ENCODE data around the gene ERO1B. TPM values are rescaled to one million over a fixed set of nuclear protein-coding genes. Genes with fewer than 3 reads are reported as not detected.

The ERO1B gene
- total and polyA plus RNA-seq, 11 donors = 3.6 to 13.9 (median 6.9) TPM

DNA sequence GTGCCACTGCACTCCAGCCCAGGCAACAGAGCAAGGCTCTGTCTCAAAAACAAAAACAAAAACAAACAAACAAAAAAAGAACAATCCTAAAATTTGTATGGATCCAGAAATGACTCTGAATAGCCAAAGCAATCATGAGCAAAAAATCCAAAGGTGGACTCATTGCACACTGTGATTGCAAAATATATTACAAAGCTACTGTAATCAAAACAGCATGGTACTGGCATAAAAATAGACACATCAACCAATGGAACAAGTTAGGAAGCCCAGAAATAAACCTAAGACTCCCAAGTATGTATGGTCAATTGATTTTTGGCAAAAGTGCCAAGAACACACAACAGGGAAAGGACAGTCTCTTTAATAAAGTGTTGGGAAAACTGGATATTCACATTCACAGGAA, 19.9 kb downstream of the ERO1B start:
- TF ChIP-seq, protein P1, sequence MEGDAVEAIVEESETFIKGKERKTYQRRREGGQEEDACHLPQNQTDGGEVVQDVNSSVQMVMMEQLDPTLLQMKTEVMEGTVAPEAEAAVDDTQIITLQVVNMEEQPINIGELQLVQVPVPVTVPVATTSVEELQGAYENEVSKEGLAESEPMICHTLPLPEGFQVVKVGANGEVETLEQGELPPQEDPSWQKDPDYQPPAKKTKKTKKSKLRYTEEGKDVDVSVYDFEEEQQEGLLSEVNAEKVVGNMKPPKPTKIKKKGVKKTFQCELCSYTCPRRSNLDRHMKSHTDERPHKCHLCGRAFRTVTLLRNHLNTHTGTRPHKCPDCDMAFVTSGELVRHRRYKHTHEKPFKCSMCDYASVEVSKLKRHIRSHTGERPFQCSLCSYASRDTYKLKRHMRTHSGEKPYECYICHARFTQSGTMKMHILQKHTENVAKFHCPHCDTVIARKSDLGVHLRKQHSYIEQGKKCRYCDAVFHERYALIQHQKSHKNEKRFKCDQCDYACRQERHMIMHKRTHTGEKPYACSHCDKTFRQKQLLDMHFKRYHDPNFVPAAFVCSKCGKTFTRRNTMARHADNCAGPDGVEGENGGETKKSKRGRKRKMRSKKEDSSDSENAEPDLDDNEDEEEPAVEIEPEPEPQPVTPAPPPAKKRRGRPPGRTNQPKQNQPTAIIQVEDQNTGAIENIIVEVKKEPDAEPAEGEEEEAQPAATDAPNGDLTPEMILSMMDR (IDR thresholded peaks at IDR 0.05) = no peak
- TF ChIP-seq POLR2A (IDR thresholded peaks at IDR 0.05) = no peak
- intact Hi-C loops (cut with DNase I) = no loop called here
- ATAC-seq (no peak), DNase-seq (no peak)
- Histone ChIP-seq H3K27me3 (no peaks in the 10 kb centered on the region), H3K27ac (no peak overlapping the region), H3K4me3 (no peak overlapping the region), H3K36me3 (peaks cover 0 to 52% (median 5%) of the 10 kb centered on the region in 9 donors), H3K4me1 (no peaks in the 10 kb centered on the region), H3K9me3 (peaks cover 0 to 59% (median 27%) of the 10 kb centered on the region in 12 donors)

DNA sequence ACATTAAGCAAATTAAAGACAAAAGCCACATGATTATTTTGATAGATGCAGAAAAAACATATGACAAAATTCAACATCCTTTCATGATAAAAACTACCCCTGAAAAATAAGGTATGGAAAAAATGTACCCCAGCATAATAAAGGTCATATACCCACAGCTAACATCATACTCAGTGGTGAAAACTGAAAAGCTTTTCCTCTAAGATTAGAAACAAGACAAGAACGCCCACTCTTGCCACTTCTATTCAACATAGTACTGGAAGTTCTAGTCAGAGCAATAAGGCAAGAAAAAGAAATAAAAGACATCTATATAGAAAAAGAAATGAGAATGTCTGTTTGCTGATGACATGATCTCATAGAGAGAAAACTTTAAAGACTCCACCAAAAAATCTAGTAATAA, 20.7 kb downstream of the ERO1B start:
- 88 to 96% (median 91%) methylated on average over 1 of the region's 1 CpG for WGBS, 4 donors
- peaks cover 0 to 50% (median 0%) of the 10 kb centered on the region in 9 donors for H3K36me3 ChIP-seq
- no peak overlapping the region for H3K27ac ChIP-seq
- H3K4me1 ChIP-seq = peaks cover 0 to 5% (median 0%) of the 10 kb centered on the region in 12 donors
- ATAC-seq (no peak), DNase-seq (no peak)
- H3K27me3 ChIP-seq = no peaks in the 10 kb centered on the region
- H3K9me3 ChIP-seq = peaks cover 0 to 59% (median 27%) of the 10 kb centered on the region in 12 donors
- TF ChIP-seq, protein P1 (IDR thresholded peaks at IDR 0.05) = no peak
- no peak for TF ChIP-seq POLR2A (IDR thresholded peaks at IDR 0.05)
- H3K4me3 ChIP-seq = no peak overlapping the region
- intact Hi-C loops (cut with DNase I) = no loop called here

GRCh38 chr1:236259043-236259442, 22.7 kb downstream of the ERO1B start:
- ATAC-seq (no peak), DNase-seq (no peak)
- Histone ChIP-seq H3K27me3 (no peaks in the 10 kb centered on the region), H3K4me1 (peaks cover 0 to 13% (median 0%) of the 10 kb centered on the region in 12 donors), H3K36me3 (peaks cover 0 to 42% (median 0%) of the 10 kb centered on the region in 9 donors), H3K4me3 (no peak overlapping the region), H3K9me3 (peaks cover 0 to 59% (median 27%) of the 10 kb centered on the region in 12 donors), H3K27ac (no peak overlapping the region)
- WGBS, 4 donors = 87 to 91% (median 90%) methylated on average over 1 of the region's 1 CpG
- intact Hi-C loops (cut with DNase I) = no loop called here
- TF ChIP-seq, protein P1 (IDR thresholded peaks at IDR 0.05) = no peak
- TF ChIP-seq POLR2A (IDR thresholded peaks at IDR 0.05) = no peak

GRCh38 chr1:236258114-236258622, 23.6 kb downstream of the ERO1B start:
- DNase-seq = no peak
- H3K9me3 ChIP-seq = peaks cover 0 to 59% (median 27%) of the 10 kb centered on the region in 12 donors
- no peaks in the 10 kb centered on the region for H3K27me3 ChIP-seq
- TF ChIP-seq, protein P1 (IDR thresholded peaks at IDR 0.05) = no peak
- no peak for TF ChIP-seq POLR2A (IDR thresholded peaks at IDR 0.05)
- WGBS, 4 donors = 83 to 96% (median 95%) methylated on average over 4 of the region's 4 CpGs
- no peak overlapping the region for H3K27ac ChIP-seq
- intact Hi-C loops (cut with DNase I) = no loop called here
- ATAC-seq = no peak
- no peak overlapping the region for H3K4me3 ChIP-seq
- peaks cover 0 to 42% (median 0%) of the 10 kb centered on the region in 9 donors for H3K36me3 ChIP-seq
- peaks cover 0 to 19% (median 0%) of the 10 kb centered on the region in 12 donors for H3K4me1 ChIP-seq
